Measurements from ENCODE around the gene ADARB2. TPM values are rescaled to one million over a fixed set of nuclear protein-coding genes. Genes with fewer than 3 reads are reported as not detected.

ADARB2 gene
- total and polyA plus RNA-seq, 7 donors: 0.05 to 0.39 (median 0.15) TPM; not detected in 2

DNA sequence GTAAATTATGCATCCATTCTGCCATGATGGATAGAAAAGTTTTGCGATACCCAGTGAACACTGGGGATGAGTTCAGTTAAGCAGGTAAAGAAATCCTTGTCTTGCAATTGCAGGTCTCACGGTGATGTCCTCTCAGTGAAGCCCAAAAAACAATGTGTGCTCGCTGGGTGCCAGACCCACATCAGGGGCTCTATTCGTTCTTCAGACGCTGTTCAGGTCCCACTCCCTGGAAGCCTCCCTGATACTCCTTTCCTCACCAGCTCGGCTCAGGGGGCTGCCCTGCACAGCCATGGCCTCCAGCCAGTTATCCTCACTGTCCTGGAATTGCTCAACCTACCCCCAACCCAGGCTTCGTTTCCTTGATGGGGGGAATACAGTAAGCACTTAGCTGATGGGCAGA, 323.5 kb downstream of the ADARB2 start:
- intact Hi-C loops (cut with DNase I): no loop called here
- H3K27me3 ChIP-seq (ENCODE audit: insufficient read depth in 3 of 3, low read length in 2 of 3): peaks cover 0 to 3% (median 2%) of the 10 kb centered on the region in 3 donors
- H3K4me3 ChIP-seq: no peak overlapping the region
- H3K36me3 ChIP-seq (ENCODE audit: insufficient read depth in 1 of 2, low read depth in 1 of 2): no peaks in the 10 kb centered on the region
- no peaks in the 10 kb centered on the region for H3K4me1 ChIP-seq
- DNase-seq (no peak), ATAC-seq (no peak)
- TF ChIP-seq, protein P1, sequence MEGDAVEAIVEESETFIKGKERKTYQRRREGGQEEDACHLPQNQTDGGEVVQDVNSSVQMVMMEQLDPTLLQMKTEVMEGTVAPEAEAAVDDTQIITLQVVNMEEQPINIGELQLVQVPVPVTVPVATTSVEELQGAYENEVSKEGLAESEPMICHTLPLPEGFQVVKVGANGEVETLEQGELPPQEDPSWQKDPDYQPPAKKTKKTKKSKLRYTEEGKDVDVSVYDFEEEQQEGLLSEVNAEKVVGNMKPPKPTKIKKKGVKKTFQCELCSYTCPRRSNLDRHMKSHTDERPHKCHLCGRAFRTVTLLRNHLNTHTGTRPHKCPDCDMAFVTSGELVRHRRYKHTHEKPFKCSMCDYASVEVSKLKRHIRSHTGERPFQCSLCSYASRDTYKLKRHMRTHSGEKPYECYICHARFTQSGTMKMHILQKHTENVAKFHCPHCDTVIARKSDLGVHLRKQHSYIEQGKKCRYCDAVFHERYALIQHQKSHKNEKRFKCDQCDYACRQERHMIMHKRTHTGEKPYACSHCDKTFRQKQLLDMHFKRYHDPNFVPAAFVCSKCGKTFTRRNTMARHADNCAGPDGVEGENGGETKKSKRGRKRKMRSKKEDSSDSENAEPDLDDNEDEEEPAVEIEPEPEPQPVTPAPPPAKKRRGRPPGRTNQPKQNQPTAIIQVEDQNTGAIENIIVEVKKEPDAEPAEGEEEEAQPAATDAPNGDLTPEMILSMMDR (IDR thresholded peaks at IDR 0.05): no peak
- WGBS, 3 donors: 80 to 87% (median 87%) methylated on average over 7 of the region's 7 CpGs
- H3K27ac ChIP-seq: no peak overlapping the region
- H3K9me3 ChIP-seq: no peaks in the 10 kb centered on the region

DNA sequence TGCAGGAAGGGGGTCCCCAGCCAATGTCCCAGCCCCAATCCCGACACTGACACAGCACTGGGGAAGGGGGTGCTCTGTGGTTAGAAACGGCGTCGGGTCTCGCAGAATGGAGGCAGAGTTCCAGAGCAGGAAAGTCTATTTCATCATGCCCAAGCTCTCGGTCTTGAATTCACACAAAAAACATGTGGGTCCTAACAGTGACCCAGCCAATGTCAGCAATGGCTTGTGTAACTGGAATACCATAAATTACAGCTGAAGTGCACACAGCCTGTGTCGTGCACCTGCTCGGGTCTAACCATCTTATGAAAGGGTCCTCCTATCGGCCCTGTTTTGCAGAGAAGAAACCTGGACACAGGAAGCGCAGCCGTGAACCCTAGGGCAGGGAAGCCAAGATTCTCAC, 324.1 kb downstream of the ADARB2 start:
- no peak for ATAC-seq
- 82 to 89% (median 88%) methylated on average over 11 of the region's 11 CpGs for WGBS, 3 donors

DNA sequence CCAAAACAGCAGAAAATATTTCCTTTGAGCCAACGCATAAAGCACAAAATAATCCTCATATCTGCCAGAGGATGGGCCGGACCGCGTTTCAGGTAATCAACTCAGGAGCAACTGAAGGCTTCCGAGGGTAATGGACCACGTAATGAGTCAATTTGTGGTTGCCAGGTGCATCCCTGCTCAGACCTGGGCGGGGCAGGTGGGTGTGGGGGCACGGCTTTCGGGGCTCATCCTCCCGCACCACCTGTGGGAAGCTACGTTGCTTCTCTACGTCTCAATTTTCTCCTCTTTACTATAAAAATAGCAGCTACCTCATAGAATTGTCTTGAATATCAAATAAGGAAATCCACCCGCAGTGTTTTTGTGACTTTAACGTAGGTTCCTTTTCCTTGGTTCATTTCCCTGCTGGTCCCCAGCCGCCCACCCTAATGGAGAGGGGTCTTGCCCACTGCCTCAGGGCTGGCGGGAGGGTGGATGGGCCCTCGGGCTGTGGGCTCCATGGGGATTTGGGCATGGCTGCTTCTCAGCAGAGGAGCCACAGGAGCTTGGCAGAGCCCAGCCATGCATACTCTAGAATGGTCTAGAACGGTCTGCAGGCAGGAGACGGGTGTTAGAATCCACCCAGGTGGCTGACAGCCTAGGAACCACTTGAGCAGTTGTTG, 324.7 kb downstream of the ADARB2 start:
- no peak for DNase-seq
- no peaks in the 10 kb centered on the region for H3K9me3 ChIP-seq
- peaks cover 0 to 3% (median 0%) of the 10 kb centered on the region in 3 donors for H3K27me3 ChIP-seq (ENCODE audit: insufficient read depth in 3 of 3, low read length in 2 of 3)
- intact Hi-C loops (cut with DNase I): no loop called here
- 73 to 83% (median 81%) methylated on average over 19 of the region's 19 CpGs for WGBS, 3 donors
- no peaks in the 10 kb centered on the region for H3K36me3 ChIP-seq (ENCODE audit: insufficient read depth in 1 of 2, low read depth in 1 of 2)
- ATAC-seq: no peak
- no peak overlapping the region for H3K27ac ChIP-seq
- no peaks in the 10 kb centered on the region for H3K4me1 ChIP-seq
- H3K4me3 ChIP-seq: no peak overlapping the region
- TF ChIP-seq, protein P1 (IDR thresholded peaks at IDR 0.05): no peak

More for the DNA sequence above, 324.1 kb downstream of the ADARB2 start:
- peaks cover 0 to 3% (median 2%) of the 10 kb centered on the region in 3 donors for H3K27me3 ChIP-seq (ENCODE audit: insufficient read depth in 3 of 3, low read length in 2 of 3)
- H3K4me3 ChIP-seq: no peak overlapping the region
- H3K27ac ChIP-seq: no peak overlapping the region
- intact Hi-C loops (cut with DNase I): no loop called here
- DNase-seq: no peak
- no peaks in the 10 kb centered on the region for H3K36me3 ChIP-seq (ENCODE audit: insufficient read depth in 1 of 2, low read depth in 1 of 2)
- H3K4me1 ChIP-seq: no peaks in the 10 kb centered on the region
- TF ChIP-seq, protein P1 (IDR thresholded peaks at IDR 0.05): no peak
- H3K9me3 ChIP-seq: no peaks in the 10 kb centered on the region

DNA sequence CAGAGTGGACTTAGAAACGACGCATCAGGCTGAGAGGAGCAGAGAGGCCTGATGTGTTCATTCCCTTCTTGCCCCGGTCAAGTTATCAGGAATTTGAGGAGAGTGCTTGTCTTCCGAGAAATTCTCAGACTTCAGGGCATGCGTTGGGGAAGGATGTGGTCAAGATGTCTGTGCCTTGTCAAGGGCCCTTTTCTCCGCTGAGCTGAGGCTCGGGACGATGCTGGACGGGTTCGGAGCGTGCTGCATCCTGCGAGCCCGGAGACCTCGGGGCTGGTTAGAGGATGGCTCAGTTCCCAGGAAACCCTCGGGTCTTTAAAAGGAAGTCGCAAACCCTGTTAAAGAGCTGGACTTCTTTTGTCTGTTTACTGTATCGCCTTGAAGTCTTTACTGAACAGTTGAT, 325.4 kb downstream of the ADARB2 start:
- Histone ChIP-seq H3K4me1 (no peaks in the 10 kb centered on the region), H3K27ac (no peak overlapping the region), H3K36me3 (ENCODE audit: insufficient read depth in 1 of 2, low read depth in 1 of 2) (no peaks in the 10 kb centered on the region), H3K4me3 (no peak overlapping the region), H3K9me3 (no peaks in the 10 kb centered on the region), H3K27me3 (ENCODE audit: insufficient read depth in 3 of 3, low read length in 2 of 3) (peaks cover 0 to 3% (median 0%) of the 10 kb centered on the region in 3 donors)
- 58 to 67% (median 63%) methylated on average over 17 of the region's 17 CpGs for WGBS, 3 donors
- intact Hi-C loops (cut with DNase I): no loop called here
- TF ChIP-seq, protein P1 (IDR thresholded peaks at IDR 0.05): no peak
- ATAC-seq (no peak), DNase-seq (no peak)

DNA sequence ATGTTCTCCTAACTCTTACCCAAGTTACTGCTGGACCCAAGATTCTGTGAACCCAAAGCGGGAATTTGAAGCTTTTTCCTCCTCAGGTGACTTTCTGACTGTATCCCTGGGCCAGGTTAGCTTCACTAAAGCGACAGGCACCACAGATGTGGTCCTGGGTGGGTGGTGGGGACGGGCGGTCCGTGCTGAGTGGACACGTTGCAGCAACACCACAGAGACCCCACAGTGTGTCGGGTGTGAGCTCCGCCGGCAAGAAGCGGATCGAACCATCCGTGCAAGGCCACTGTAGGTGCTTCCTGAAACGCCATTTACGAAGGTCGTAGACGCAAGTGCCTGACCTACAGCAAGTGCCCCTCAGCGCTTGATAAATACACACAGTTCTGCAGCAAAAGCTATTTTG, 325.9 kb downstream of the ADARB2 start:
- Histone ChIP-seq H3K4me1 (no peaks in the 10 kb centered on the region), H3K27ac (no peak overlapping the region), H3K27me3 (ENCODE audit: insufficient read depth in 3 of 3, low read length in 2 of 3) (peaks cover 0 to 3% (median 0%) of the 10 kb centered on the region in 3 donors), H3K4me3 (no peak overlapping the region), H3K9me3 (no peaks in the 10 kb centered on the region), H3K36me3 (ENCODE audit: insufficient read depth in 1 of 2, low read depth in 1 of 2) (no peaks in the 10 kb centered on the region)
- DNase-seq: no peak
- TF ChIP-seq, protein P1 (IDR thresholded peaks at IDR 0.05): no peak
- ATAC-seq: no peak
- intact Hi-C loops (cut with DNase I): no loop called here
- WGBS, 3 donors: 85 to 89% (median 87%) methylated on average over 17 of the region's 17 CpGs
